ENCODE measurements around the gene KRTAP2-2.

KRTAP2-2 gene

GRCh38 chr17:41020336-41020735, 34.7 kb downstream of the KRTAP2-2 start:
- CTCF ChIA-PET, result interaction anchor here (1.0 kb wide), 1 partner anchor 18 kb away, joined by 3 read pairs; no protein-coding TSS in a partner anchor
- POLR2A ChIA-PET, result no interaction called here
- no peak for DNase-seq (ENCODE audit: extremely low spot score)
- TF ChIP-seq, protein P1, sequence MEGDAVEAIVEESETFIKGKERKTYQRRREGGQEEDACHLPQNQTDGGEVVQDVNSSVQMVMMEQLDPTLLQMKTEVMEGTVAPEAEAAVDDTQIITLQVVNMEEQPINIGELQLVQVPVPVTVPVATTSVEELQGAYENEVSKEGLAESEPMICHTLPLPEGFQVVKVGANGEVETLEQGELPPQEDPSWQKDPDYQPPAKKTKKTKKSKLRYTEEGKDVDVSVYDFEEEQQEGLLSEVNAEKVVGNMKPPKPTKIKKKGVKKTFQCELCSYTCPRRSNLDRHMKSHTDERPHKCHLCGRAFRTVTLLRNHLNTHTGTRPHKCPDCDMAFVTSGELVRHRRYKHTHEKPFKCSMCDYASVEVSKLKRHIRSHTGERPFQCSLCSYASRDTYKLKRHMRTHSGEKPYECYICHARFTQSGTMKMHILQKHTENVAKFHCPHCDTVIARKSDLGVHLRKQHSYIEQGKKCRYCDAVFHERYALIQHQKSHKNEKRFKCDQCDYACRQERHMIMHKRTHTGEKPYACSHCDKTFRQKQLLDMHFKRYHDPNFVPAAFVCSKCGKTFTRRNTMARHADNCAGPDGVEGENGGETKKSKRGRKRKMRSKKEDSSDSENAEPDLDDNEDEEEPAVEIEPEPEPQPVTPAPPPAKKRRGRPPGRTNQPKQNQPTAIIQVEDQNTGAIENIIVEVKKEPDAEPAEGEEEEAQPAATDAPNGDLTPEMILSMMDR (IDR thresholded peaks at IDR 0.05; ENCODE audit: control extremely low read depth, extremely low read depth, low read depth, missing control alignments), result no peak

- TF ChIP-seq, protein P1 (IDR thresholded peaks at IDR 0.05; ENCODE audit: control extremely low read depth, extremely low read depth, low read depth, missing control alignments), result no peak
- ChIA-PET CTCF (no interaction called here), POLR2A (no interaction called here)
- DNase-seq (ENCODE audit: extremely low spot score), result no peak
These were observed 35.6 kb downstream of the KRTAP2-2 start for GRCh38 chr17:41019415-41019814.

DNA sequence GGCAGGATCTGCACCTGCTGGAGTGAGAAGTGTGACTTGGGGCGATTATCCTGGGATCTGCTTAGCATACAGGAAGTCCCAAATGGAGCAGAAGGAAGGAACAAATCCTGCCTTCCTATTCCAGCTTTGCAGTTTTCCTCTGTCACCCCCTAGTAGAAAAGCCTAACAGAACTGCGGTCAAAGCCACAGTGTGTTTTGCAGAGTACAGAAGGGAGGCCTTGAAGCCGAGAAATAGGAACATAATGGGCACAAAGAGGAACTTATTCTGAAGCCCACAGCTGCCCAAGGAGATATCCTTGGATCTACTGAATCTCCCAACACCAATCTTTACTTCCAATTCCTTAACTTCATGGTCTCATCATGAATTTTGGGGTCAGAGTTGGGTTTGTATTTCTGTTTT, 36.5 kb downstream of the KRTAP2-2 start:
- no peak for DNase-seq (ENCODE audit: extremely low spot score)
- CTCF ChIA-PET, result interaction anchor here (1.5 to 1.9 kb wide), 2 partner anchors 8 to 17 kb away, joined by 3 to 4 read pairs; no protein-coding TSS in a partner anchor
- TF ChIP-seq, protein P1 (IDR thresholded peaks at IDR 0.05; ENCODE audit: control extremely low read depth, extremely low read depth, low read depth, missing control alignments), result no peak
- POLR2A ChIA-PET, result no interaction called here

- no peak for DNase-seq (ENCODE audit: extremely low spot score)
- POLR2A ChIA-PET, result no interaction called here
- CTCF ChIA-PET, result interaction anchor here (1.9 to 2.3 kb wide), 2 partner anchors 10 to 12 kb away, joined by 4 to 5 read pairs; no protein-coding TSS in a partner anchor
- TF ChIP-seq, protein P1 (IDR thresholded peaks at IDR 0.05; ENCODE audit: control extremely low read depth, extremely low read depth, low read depth, missing control alignments), result no peak
These were observed 38.3 kb downstream of the KRTAP2-2 start for GRCh38 chr17:41016578-41017215.

GRCh38 chr17:41015454-41015853, 39.6 kb downstream of the KRTAP2-2 start:
- no peak for DNase-seq (ENCODE audit: extremely low spot score)
- TF ChIP-seq, protein P1 (IDR thresholded peaks at IDR 0.05; ENCODE audit: control extremely low read depth, extremely low read depth, low read depth, missing control alignments), result no peak
- ChIA-PET CTCF (interaction anchor here (0.9 to 2.3 kb wide), 2 partner anchors 13 to 255 kb away, joined by 3 to 5 read pairs; no protein-coding TSS in a partner anchor), POLR2A (no interaction called here)

- DNase-seq (ENCODE audit: extremely low spot score), result no peak
- CTCF ChIA-PET, result no interaction called here
- TF ChIP-seq, protein P1 (IDR thresholded peaks at IDR 0.05; ENCODE audit: control extremely low read depth, extremely low read depth, low read depth, missing control alignments), result no peak
These were observed 41.4 kb downstream of the KRTAP2-2 start for GRCh38 chr17:41013606-41014005.

More at GRCh38 chr17:41013606-41014005, 41.4 kb downstream of the KRTAP2-2 start:
- POLR2A ChIA-PET, result no interaction called here

All from GM10248 (cell line).